Pulmonary artery endothelial cell (primary cell): ENCODE measurements around the gene TBCK. TPM values are rescaled to one million over a fixed set of nuclear protein-coding genes. Genes with fewer than 3 reads are reported as not detected.

ENCODE experiments used
- DNase-seq: peaks from one replicate; pipeline ENCODE4 v3.0.0-alpha.2; 2011; ENCODE audit warnings: low read depth, low spot score
- total RNA-seq: library from RNA; depleted of rRNA; stranded (reverse); fragments of >200 nt; gene quantifications from 2 replicates; pipeline ENCODE4 v1.2.3, GENCODE V29; 2014

The TBCK gene
- total RNA-seq, 1 donor from 2014 or later: 10.7 TPM

GRCh38 chr4:106046083-106046482 lies 269.9 kb downstream of the TBCK start:
- DNase-seq: no peak

- DNase-seq: no peak
These were observed 274.6 kb downstream of the TBCK start for GRCh38 chr4:106041294-106042002.

GRCh38 chr4:106039796-106040195 lies 276.2 kb downstream of the TBCK start:
- no peak for DNase-seq

DNA sequence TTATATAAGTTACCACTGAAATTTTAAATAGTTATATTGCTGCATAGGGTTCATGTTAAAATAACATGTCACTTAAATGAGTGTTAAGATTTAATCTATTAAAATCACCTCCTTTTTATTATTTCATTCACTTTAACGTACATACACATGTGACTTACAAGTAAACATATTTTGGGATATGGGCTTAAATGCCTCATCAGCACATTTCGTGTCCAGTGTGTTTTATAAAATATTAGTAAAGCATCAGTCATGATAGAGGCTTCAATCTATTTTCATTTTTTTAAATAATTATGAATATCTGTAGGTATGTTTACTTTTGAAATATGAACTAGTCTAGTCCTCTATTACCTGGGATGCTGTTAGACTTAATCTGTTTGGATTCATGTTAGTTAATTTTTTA lies 277.1 kb downstream of the TBCK start:
- DNase-seq: no peak

DNA sequence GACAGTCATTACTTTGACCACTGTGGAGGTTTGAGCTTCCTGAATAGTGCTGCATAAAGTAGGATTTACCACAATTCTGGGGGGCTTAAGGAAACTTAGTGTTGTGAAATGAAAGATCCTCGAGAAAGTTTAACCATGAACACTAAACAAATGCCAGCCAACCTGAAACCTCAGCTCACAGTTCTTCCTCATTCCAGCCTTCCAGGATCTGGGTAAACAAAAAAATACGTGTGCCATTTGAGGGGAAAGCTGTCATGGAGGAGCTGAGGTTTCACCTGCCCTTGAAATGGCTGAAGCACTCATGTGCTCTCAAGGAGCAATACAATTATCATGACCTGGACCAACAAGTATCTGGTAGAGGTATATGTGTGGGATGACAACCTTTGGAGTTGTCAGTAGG lies 278.0 kb downstream of the TBCK start:
- no peak for DNase-seq

DNA sequence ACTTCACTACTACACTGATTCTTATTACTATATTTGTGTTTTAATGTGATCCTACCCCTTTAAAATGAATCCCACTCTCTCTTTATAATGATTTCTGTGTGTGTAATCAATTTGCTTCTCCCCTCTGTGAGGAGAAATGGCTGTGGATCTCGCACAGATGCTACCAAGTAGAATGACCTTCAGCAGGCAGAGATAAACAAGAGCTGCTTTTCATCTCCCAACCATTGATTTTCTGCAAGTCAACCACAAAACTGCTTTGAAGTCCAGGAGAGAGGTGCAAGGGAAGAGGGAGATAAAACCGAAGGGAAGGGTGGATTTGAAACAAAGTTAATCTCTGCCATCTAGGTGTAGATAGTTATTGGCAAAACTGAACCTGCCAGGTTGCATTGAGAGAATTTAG lies 279.2 kb downstream of the TBCK start:
- no peak for DNase-seq

GRCh38 chr4:106036334-106036733 lies 279.7 kb downstream of the TBCK start:
- DNase-seq: no peak

- DNase-seq: no peak
These were observed 280.8 kb downstream of the TBCK start for GRCh38 chr4:106035204-106035603.

DNA sequence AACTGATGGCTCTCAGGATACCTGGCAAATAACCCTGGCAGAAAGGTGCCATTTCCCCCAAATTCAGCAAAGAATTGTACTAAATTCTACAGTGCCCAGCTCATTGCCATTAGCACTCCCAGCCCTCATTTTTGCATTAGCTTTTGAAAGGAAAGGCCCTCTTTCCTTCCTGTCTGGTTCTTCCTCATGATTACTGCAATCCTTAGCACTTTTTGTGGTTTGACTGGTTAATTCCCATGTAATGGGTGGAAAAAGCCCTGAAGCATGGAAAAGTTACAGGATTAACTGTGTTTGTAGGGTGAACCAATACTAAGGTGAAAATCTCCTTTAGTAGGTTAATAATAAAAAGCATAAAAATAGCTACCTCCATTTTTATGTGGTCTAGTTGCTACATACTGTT lies 281.3 kb downstream of the TBCK start:
- no peak for DNase-seq

DNA sequence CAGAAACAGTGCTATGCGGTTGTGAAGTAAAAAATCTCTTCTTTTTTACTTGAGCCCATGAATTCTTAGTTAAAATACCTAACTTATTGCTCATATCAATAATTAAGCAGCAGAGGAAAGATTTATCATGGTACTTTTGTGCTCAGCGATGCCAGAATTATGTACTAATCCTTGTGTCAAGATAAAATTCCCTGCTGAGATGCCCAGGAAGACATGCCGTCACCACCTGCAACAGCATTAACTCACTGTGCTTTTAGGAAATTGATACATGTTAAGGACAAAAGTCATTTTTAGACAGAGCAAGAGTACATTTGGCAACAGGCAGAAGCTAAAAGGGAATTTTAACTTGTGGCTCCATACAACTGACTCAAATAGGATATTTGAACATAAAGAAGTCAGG lies 281.8 kb downstream of the TBCK start:
- no peak for DNase-seq

- DNase-seq: no peak
These were observed 282.5 kb downstream of the TBCK start for GRCh38 chr4:106033469-106033868.

GRCh38 chr4:106032851-106033286 lies 283.1 kb downstream of the TBCK start:
- no peak for DNase-seq

- no peak for DNase-seq
These were observed 293.6 kb downstream of the TBCK start for GRCh38 chr4:106022454-106022853.

DNA sequence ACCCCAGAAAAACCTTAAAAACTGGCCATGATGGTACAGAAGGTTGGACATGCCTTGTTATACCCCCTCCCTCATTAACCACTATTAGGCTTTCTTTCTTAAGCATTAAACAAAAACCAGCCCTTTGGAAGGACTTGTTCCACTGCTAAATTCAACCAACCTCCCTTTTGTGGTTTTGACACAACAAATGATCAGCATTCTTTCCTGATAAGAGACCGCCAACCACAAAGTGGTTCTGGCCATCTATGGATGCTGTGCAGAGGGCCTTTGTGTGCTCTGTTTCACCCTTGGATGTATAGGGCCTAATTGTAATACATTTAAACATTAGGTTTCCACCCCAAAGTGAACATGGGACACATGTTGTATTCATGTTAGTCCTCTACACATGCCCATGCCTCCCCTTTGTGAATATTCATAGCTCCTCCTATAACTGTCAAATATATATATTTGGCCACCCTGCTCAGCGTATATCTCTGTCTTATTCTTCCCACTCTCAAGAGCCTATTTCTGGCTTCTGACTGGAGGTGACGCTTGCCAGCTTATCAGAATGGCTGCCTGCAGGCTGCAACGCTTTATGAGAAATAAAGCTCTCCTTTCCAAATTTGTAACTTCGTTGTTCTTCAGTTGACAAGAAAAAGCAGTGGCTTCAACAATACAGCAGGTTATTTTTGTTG lies 294.1 kb downstream of the TBCK start:
- DNase-seq: no peak

DNA sequence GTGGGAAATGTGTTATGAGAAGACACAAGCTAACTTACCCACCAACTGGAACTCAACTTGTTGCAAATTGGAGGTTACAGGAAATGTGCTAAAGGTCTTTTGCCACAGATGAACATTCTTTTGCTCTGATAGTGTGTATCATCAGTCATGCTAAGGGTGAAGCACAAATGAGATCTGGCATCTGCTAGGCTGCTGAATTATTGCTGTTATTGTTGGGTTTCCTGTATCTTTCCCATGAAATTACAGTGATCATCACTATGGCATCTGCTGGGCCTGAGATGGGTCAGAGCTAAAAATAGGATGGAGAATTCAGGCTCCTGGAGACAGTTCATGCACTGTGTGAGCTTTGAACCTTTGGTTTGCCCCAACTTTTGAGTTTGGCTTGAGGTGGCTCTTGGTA lies 296.2 kb downstream of the TBCK start:
- no peak for DNase-seq

- no peak for DNase-seq
These were observed 298.0 kb downstream of the TBCK start for GRCh38 chr4:106017975-106018374.

GRCh38 chr4:106011387-106011786 lies 304.6 kb downstream of the TBCK start:
- no peak for DNase-seq

DNA sequence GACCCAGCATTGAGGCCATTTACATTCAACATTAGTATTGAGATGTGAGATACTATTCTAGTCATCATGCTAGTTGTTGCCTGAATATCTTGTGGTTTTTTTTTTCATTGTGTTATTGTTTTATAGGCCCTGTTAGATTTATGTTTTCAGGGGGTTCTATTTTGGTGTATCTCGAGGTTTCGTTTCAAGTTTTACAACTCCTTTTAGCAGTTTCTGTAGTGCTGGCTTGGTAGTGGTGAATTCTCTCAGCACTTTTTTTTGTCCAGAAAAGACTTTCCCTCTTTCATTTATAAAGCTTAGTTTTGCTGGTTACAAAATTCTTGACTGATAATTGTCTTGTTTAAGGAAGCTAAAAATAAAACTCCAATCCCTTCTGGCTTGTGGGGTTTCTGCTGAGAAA lies 305.2 kb downstream of the TBCK start:
- DNase-seq: no peak

- no peak for DNase-seq
These were observed 313.0 kb downstream of the TBCK start for GRCh38 chr4:106002994-106003393.

DNA sequence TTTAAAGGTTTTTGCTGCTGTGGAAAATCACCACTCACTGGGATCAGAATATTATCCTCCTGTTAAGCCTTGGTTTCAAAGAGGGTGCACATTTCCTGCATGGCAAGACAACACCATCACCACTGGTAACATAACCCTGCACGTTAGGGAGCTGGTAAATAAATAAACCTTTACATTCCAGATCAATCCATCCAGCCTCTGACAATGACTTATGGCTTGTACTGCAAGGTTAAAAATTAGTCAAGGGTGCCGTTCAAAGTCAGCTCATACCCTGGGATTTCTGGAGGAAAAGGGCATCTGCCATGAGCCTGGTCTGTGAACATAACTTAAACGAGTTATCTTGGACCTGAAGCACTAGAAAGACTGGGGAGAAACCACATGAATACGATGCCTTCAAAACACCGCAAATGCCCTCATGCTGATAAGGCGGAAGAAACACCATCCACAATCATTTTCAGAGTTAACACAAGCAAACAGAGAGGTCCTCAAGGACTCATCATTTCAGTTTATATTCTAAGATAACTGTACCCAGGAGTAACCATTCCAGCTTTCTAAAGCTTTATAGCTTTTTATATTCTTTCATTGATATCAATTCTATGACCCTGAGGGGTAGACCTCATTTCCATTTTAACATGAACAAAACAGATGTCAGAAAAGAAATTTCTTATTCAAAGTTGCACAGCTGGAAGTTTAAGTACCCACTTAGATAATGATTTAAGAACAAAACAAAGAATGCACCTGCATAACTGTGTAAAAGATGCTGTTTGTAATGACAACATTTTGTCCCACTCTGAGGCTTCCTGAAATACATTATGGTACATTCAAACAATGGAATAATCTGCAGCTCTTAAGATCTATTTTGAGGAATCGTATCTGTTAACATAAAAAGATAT lies 317.6 kb downstream of the TBCK start:
- no peak for DNase-seq

DNA sequence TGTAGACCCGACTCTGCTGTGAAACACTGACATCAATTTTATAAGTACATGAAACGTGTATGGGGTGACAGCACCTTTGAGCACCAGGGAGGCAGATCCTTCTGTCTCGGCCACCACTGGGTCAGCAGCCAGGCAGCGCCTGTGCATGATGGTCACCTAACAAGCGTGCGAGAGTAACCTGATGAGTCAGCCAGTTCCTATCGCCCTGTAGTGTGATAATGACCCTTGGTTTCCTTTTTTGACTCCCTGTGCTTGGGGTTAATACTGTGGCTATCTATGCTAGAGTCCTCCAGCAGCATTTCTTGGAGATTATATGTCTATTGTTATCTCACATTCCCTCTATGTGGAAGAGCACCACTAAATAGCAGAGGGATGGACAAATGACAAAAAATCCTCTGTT lies 319.2 kb downstream of the TBCK start:
- no peak for DNase-seq

DNA sequence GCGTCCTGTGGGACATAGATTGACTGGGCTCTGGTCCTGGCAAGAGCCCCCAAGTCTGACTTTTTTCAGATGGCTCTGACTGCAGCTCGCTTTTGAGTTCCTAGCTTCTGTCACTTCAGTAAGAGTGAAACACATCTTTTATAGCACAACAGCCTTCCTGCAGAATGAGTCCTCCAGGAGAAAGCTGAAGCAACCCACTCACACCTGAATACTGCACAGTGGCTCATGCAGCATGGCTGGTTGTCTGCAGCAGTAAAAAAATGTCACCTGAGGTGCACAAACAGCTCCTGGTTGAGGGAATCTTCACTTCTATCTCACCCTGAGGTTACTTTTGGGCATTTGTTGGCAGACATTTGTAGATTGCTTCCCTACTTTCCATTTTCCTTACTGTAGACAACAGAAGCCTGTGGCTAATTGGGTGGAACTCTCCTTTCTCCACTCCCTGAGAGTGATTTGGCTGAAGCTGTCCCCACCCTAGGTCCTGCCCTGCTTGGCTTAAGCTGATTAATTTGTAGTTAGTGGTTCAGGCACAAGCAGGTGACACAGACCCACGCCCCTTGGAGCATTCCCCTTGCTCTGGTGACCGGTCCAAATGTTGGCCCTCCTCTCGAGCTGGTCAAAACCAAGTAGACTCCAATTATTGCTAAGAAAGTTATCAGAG lies 321.0 kb downstream of the TBCK start:
- DNase-seq: no peak
